GM18951 (cell line): ENCODE measurements around the gene DENND1A.

Experiments used
- POLR2A ChIP-seq: IDR thresholded peaks from 4 replicates; pipeline ENCODE4 v1.6.1; 2011; ENCODE audit warnings: mild to moderate bottlenecking; ENCODE audit not compliant: insufficient read length, insufficient read depth; ENCODE audit errors: extremely low read depth
- in situ Hi-C: fragments of 300-500 bp; cut with MboI; formaldehyde crosslinking; loops from one replicate; pipeline ENCODE4 v1.12.0; 2022; ENCODE audit warnings: low sequenced_read_pairs, mixed read lengths, inconsistent platforms; ENCODE audit not compliant: unreplicated experiment

DENND1A gene

GRCh38 chr9:123542435-123543225 is 387.3 kb downstream of the DENND1A start:
- TF ChIP-seq POLR2A, result no peak
- in situ Hi-C loops, result loop anchor here (25.0 kb wide), 1 partner anchor 495 kb away; no protein-coding TSS in a partner anchor

GRCh38 chr9:123541411-123541810 is 388.5 kb downstream of the DENND1A start:
- in situ Hi-C loops, result loop anchor here (25.0 kb wide), 1 partner anchor 496 kb away; no protein-coding TSS in a partner anchor
- TF ChIP-seq POLR2A, result no peak

GRCh38 chr9:123540457-123540856 is 389.5 kb downstream of the DENND1A start:
- in situ Hi-C loops, result loop anchor here (25.0 kb wide), 1 partner anchor 497 kb away; no protein-coding TSS in a partner anchor
- no peak for TF ChIP-seq POLR2A

- in situ Hi-C loops, result loop anchor here (25.0 kb wide), 1 partner anchor 499 kb away; no protein-coding TSS in a partner anchor
- TF ChIP-seq POLR2A, result no peak
Measured at GRCh38 chr9:123537809-123538208, 392.1 kb downstream of the DENND1A start.

- in situ Hi-C loops, result loop anchor here (25.0 kb wide), 1 partner anchor 501 kb away; no protein-coding TSS in a partner anchor
- TF ChIP-seq POLR2A, result no peak
Measured at GRCh38 chr9:123536455-123536868, 393.5 kb downstream of the DENND1A start.

GRCh38 chr9:123534336-123534735 is 395.6 kb downstream of the DENND1A start:
- TF ChIP-seq POLR2A, result no peak
- in situ Hi-C loops, result loop anchor here (25.0 kb wide), 1 partner anchor 503 kb away; no protein-coding TSS in a partner anchor

GRCh38 chr9:123530244-123530643 is 399.7 kb downstream of the DENND1A start:
- in situ Hi-C loops, result loop anchor here (25.0 kb wide), 1 partner anchor 507 kb away; no protein-coding TSS in a partner anchor
- TF ChIP-seq POLR2A, result no peak

GRCh38 chr9:123528501-123528900 is 401.4 kb downstream of the DENND1A start:
- in situ Hi-C loops, result loop anchor here (25.0 kb wide), 1 partner anchor 509 kb away; no protein-coding TSS in a partner anchor

GRCh38 chr9:123527981-123528380 is 401.9 kb downstream of the DENND1A start:
- in situ Hi-C loops, result loop anchor here (25.0 kb wide), 1 partner anchor 509 kb away; no protein-coding TSS in a partner anchor
- no peak for TF ChIP-seq POLR2A

More at GRCh38 chr9:123528501-123528900, 401.4 kb downstream of the DENND1A start:
- no peak for TF ChIP-seq POLR2A

GRCh38 chr9:123525957-123526356 is 404.0 kb downstream of the DENND1A start:
- in situ Hi-C loops, result loop anchor here (25.0 kb wide), 1 partner anchor 511 kb away; no protein-coding TSS in a partner anchor
- no peak for TF ChIP-seq POLR2A

GRCh38 chr9:123525424-123525823 is 404.5 kb downstream of the DENND1A start:
- TF ChIP-seq POLR2A, result no peak
- in situ Hi-C loops, result loop anchor here (25.0 kb wide), 1 partner anchor 512 kb away; no protein-coding TSS in a partner anchor

GRCh38 chr9:123524866-123525265 is 405.1 kb downstream of the DENND1A start:
- in situ Hi-C loops, result loop anchor here (25.0 kb wide), 1 partner anchor 512 kb away; no protein-coding TSS in a partner anchor
- no peak for TF ChIP-seq POLR2A

GRCh38 chr9:123523845-123524244 is 406.1 kb downstream of the DENND1A start:
- no peak for TF ChIP-seq POLR2A
- in situ Hi-C loops, result no loop called here

- TF ChIP-seq POLR2A, result no peak
- in situ Hi-C loops, result no loop called here
Measured at GRCh38 chr9:123523001-123523400, 406.9 kb downstream of the DENND1A start.

- in situ Hi-C loops, result no loop called here
Measured at GRCh38 chr9:123522251-123522650, 407.7 kb downstream of the DENND1A start.

More at GRCh38 chr9:123522251-123522650, 407.7 kb downstream of the DENND1A start:
- no peak for TF ChIP-seq POLR2A
